NOMO-1 treated with dmso at 0.1 percent for 144 hours (cell line): Measurements from ENCODE around the gene MIAT.

Experiments
- DNase-seq: peaks from one replicate; lab custom pipeline; 2025; ENCODE audit not compliant: unreplicated experiment; lab: John Stamatoyannopoulos, UW

Gene MIAT

GRCh38 chr22:26665813-26666231 is 8.4 kb downstream of the MIAT start:
- DNase-seq: no peak

GRCh38 chr22:26667140-26667539 is 9.8 kb downstream of the MIAT start:
- DNase-seq: no peak

GRCh38 chr22:26669060-26669481 is 11.7 kb downstream of the MIAT start:
- peak; percentile 7 for DNase-seq

GRCh38 chr22:26670459-26670858 is 13.1 kb downstream of the MIAT start:
- DNase-seq: no peak

- no peak for DNase-seq
Observed at GRCh38 chr22:26671317-26672059, 14.1 kb downstream of the MIAT start.

GRCh38 chr22:26672060-26672471 is 14.7 kb downstream of the MIAT start:
- no peak for DNase-seq

- peak; percentile 92 for DNase-seq
Observed at GRCh38 chr22:26672590-26673468, 15.4 kb downstream of the MIAT start.

- DNase-seq: no peak
Observed at GRCh38 chr22:26673486-26673885, 16.1 kb downstream of the MIAT start.

GRCh38 chr22:26674211-26675190 is 17.1 kb downstream of the MIAT start:
- no peak for DNase-seq

- no peak for DNase-seq
Observed at GRCh38 chr22:26675687-26676268, 18.4 kb downstream of the MIAT start.

- DNase-seq: no peak
Observed at GRCh38 chr22:26677217-26677616, 19.8 kb downstream of the MIAT start.

GRCh38 chr22:26679003-26679629 is 21.7 kb downstream of the MIAT start:
- peak; percentile 46 for DNase-seq

- DNase-seq: no peak
Observed at GRCh38 chr22:26680485-26680884, 23.1 kb downstream of the MIAT start.

- no peak for DNase-seq
Observed at GRCh38 chr22:26681395-26681821, 24.0 kb downstream of the MIAT start.

- DNase-seq: no peak
Observed at GRCh38 chr22:26684168-26684567, 26.8 kb downstream of the MIAT start.

GRCh38 chr22:26685601-26686000 is 28.2 kb downstream of the MIAT start:
- DNase-seq: no peak

GRCh38 chr22:26687439-26687838 is 30.1 kb downstream of the MIAT start:
- no peak for DNase-seq

GRCh38 chr22:26689513-26690301 is 32.3 kb downstream of the MIAT start:
- DNase-seq: no peak

GRCh38 chr22:26690654-26691376 is 33.4 kb downstream of the MIAT start:
- no peak for DNase-seq
